Natural killer cell (primary cell): ENCODE data around the gene ZNF837. TPM values are rescaled to one million over a fixed set of nuclear protein-coding genes. Genes with fewer than 3 reads are reported as not detected.

Experiments
- ATAC-seq, 3 donors: fragments of 150-1000 bp in 2 of 3; fragments of 200-7000 bp in 1 of 3; cut with Tn5 transposase; 1 replicate in 1 of 3; 2 replicates in 2 of 3; pipeline ENCODE4 v1.10.0; 2021; ENCODE audit warnings: mild to moderate bottlenecking in 2 of 3, moderate library complexity in 2 of 3
- DNase-seq, 2 donors: peaks; one replicate each; pipeline versions ENCODE4 v3.0.0 to v3.0.0-alpha.2; 2013 to 2021; ENCODE audit warnings: mixed read lengths in 1 of 2
- H3K27ac ChIP-seq: one replicate; pipeline ENCODE4 v1.5.1; 2013; ENCODE audit warnings: mild to moderate bottlenecking, low read length
- H3K27me3 ChIP-seq: one replicate; pipeline ENCODE4 v1.6.1; 2013; ENCODE audit warnings: low read length; ENCODE audit not compliant: control insufficient read depth, insufficient read depth
- H3K36me3 ChIP-seq: one replicate; pipeline ENCODE4 v1.6.1; 2013; ENCODE audit warnings: low read length; ENCODE audit not compliant: control insufficient read depth, insufficient read depth
- H3K4me1 ChIP-seq: one replicate; pipeline ENCODE4 v1.6.1; 2013; ENCODE audit warnings: low read length; ENCODE audit not compliant: control insufficient read depth, insufficient read depth
- H3K4me3 ChIP-seq: one replicate; pipeline ENCODE4 v1.5.1; 2013; ENCODE audit warnings: low read length
- H3K9me3 ChIP-seq: one replicate; pipeline ENCODE4 v1.6.1; 2013; ENCODE audit warnings: low read length; ENCODE audit not compliant: control insufficient read depth, insufficient read depth
- H3K27ac Mint-ChIP-seq, 2 donors: one replicate each; pipeline ENCODE4 v1.8.0; 2022; ENCODE audit warnings: mild to moderate bottlenecking in 2 of 2, mixed read lengths in 2 of 2, moderate library complexity in 1 of 2
- H3K27me3 Mint-ChIP-seq, 2 donors: one replicate each; pipeline ENCODE4 v1.8.0; 2022; ENCODE audit warnings: low read depth in 2 of 2, mixed read lengths in 2 of 2
- H3K36me3 Mint-ChIP-seq: one replicate; pipeline ENCODE4 v1.8.0; 2022; ENCODE audit warnings: mixed read lengths
- H3K4me1 Mint-ChIP-seq, 2 donors: one replicate each; pipeline ENCODE4 v1.8.0; 2022; ENCODE audit warnings: mixed read lengths in 2 of 2
- H3K4me3 Mint-ChIP-seq: one replicate; pipeline ENCODE4 v1.8.0; 2022; ENCODE audit warnings: mild to moderate bottlenecking, moderate library complexity, mixed read lengths
- H3K9me3 Mint-ChIP-seq, 2 donors: one replicate each; pipeline ENCODE4 v1.8.0; 2022; ENCODE audit warnings: mixed read lengths in 2 of 2
- CTCF ChIP-seq: fragments of 200-600 bp; IDR thresholded peaks from one replicate; pipeline ENCODE4 v1.8.0; 2022; ENCODE audit warnings: antibody characterized with exemption
- WGBS: methylation state at CpG from one replicate; pipeline ENCODE4 v1.1.7; 2013; ENCODE audit warnings: missing lambda C conversion rate; ENCODE audit not compliant: insufficient coverage; 5-methylcytosine and 5-hydroxymethylcytosine counted together
- intact Hi-C: fragments of 100-400 bp; cut with micrococcal nuclease; formaldehyde crosslinking; loops from one replicate; pipeline ENCODE4 v1.14.2; 2022
- total RNA-seq, 4 donors: library from RNA; stranded (reverse); fragments of 120-200 nt in 1 of 4; gene quantifications; one replicate each; pipeline versions ENCODE4 v1.2.3 to v1.2.4, GENCODE V29; 2013 to 2022

The ZNF837 gene
- total RNA-seq, 3 donors from 2014 or later (not counting 1 experiment from before 2014, with no cell fraction given) = 0.63 to 1.4 (median 1.3) TPM

- no peaks in the 10 kb centered on the region for H3K36me3 ChIP-seq
- intact Hi-C loops = loop anchor here (1.0 to 2.0 kb wide), 5 partner anchors 15 to 75 kb away; partner anchors contain the start of genes RPS5, ZNF132, ZNF497 and ZNF837
- H3K4me1 ChIP-seq = peaks cover 17% of the 10 kb centered on the region
- whole genome bisulfite sequencing = 33% methylated on average over 18 of the region's 23 CpGs
- Mint-ChIP-seq H3K36me3 (no peaks in the 10 kb centered on the region), H3K27ac (peak overlapping the region; percentile 92 to 93), H3K9me3 (no peaks in the 10 kb centered on the region), H3K4me1 (peaks cover 14 to 20% of the 10 kb centered on the region in 2 donors), H3K27me3 (peaks cover 0 to 19% of the 10 kb centered on the region in 2 donors), H3K4me3 (peak overlapping the region; percentile 92)
- peak overlapping the region; percentile 98 for H3K27ac ChIP-seq
- TF ChIP-seq CTCF = no peak
- ATAC-seq (no peak), DNase-seq (no peak)
- peaks cover 10% of the 10 kb centered on the region for H3K27me3 ChIP-seq
- H3K4me3 ChIP-seq = peak overlapping the region; percentile 76
- no peaks in the 10 kb centered on the region for H3K9me3 ChIP-seq
Measured at GRCh38 chr19:58401840-58402421, 21.1 kb upstream of the ZNF837 start.

GRCh38 chr19:58400916-58401839, 20.3 kb upstream of the ZNF837 start:
- Histone ChIP-seq H3K36me3 (no peaks in the 10 kb centered on the region), H3K27me3 (peaks cover 10% of the 10 kb centered on the region), H3K4me1 (peaks cover 18% of the 10 kb centered on the region), H3K27ac (peak overlapping the region; percentile 98), H3K9me3 (no peaks in the 10 kb centered on the region), H3K4me3 (peak overlapping the region; percentile 76)
- no peaks in the 10 kb centered on the region for H3K9me3 Mint-ChIP-seq
- H3K27me3 Mint-ChIP-seq = peaks cover 0 to 19% of the 10 kb centered on the region in 2 donors
- intact Hi-C loops = loop anchor here (1.0 to 2.0 kb wide), 5 partner anchors 14 to 74 kb away; partner anchors contain the start of genes RPS5, ZNF132, ZNF497 and ZNF837
- peak; percentile 94 to 98 (median 96) for ATAC-seq
- DNase-seq = peak; percentile 98 to 100
- H3K4me3 Mint-ChIP-seq = peak overlapping the region; percentile 92
- WGBS = 4% methylated on average over 73 of the region's 80 CpGs
- H3K27ac Mint-ChIP-seq = peak overlapping the region; percentile 92 to 93
- no peak for TF ChIP-seq CTCF
- peaks cover 14 to 15% of the 10 kb centered on the region in 2 donors for H3K4me1 Mint-ChIP-seq
- no peaks in the 10 kb centered on the region for H3K36me3 Mint-ChIP-seq

GRCh38 chr19:58400316-58400915, 19.6 kb upstream of the ZNF837 start:
- Mint-ChIP-seq H3K27me3 (peaks cover 0 to 23% of the 10 kb centered on the region in 2 donors), H3K9me3 (no peaks in the 10 kb centered on the region), H3K36me3 (no peaks in the 10 kb centered on the region), H3K27ac (peak overlapping the region; percentile 92 to 93), H3K4me3 (peak overlapping the region; percentile 92), H3K4me1 (peaks cover 14 to 15% of the 10 kb centered on the region in 2 donors)
- no peak for TF ChIP-seq CTCF
- H3K36me3 ChIP-seq = no peaks in the 10 kb centered on the region
- no peaks in the 10 kb centered on the region for H3K9me3 ChIP-seq
- DNase-seq = peak in 1 of 2 donors; percentile 15
- intact Hi-C loops = loop anchor here (2.0 kb wide), 2 partner anchors 14 to 74 kb away; partner anchors contain the start of genes RPS5 and ZSCAN22
- peak overlapping the region; percentile 98 for H3K27ac ChIP-seq
- ATAC-seq = no peak
- WGBS = 74% methylated on average over 18 of the region's 18 CpGs
- H3K4me3 ChIP-seq = peak overlapping the region; percentile 39
- peaks cover 21% of the 10 kb centered on the region for H3K4me1 ChIP-seq
- peaks cover 10% of the 10 kb centered on the region for H3K27me3 ChIP-seq
